Fibroblast of lung (primary cell): Measurements from ENCODE around the gene NMRAL1. TPM values are rescaled to one million over a fixed set of nuclear protein-coding genes. Genes with fewer than 3 reads are reported as not detected.

Experiments used
- DNase-seq, 2 donors: peaks; one replicate each; pipeline versions ENCODE4 v3.0.0 to v3.0.0-alpha.2; 2010; ENCODE audit warnings: low read depth in 2 of 2
- H2AFZ ChIP-seq: 2 replicates; pipeline ENCODE4 v1.5.1; 2012; ENCODE audit warnings: low read length, control low read depth, inconsistent platforms
- H3K27ac ChIP-seq: 2 replicates; pipeline ENCODE4 v1.5.1; 2011; ENCODE audit warnings: low read length, control low read depth; ENCODE audit not compliant: insufficient read depth
- H3K27me3 ChIP-seq: 2 replicates; pipeline ENCODE4 v1.5.1; 2011; ENCODE audit warnings: mild to moderate bottlenecking, low read length; ENCODE audit not compliant: control insufficient read depth, insufficient read depth
- H3K36me3 ChIP-seq: 2 replicates; pipeline ENCODE4 v1.5.1; 2011; ENCODE audit warnings: low read length; ENCODE audit not compliant: control insufficient read depth, insufficient read depth
- H3K4me1 ChIP-seq: 2 replicates; pipeline ENCODE4 v1.5.1; 2011; ENCODE audit warnings: low read length; ENCODE audit not compliant: control insufficient read depth, insufficient read depth; ENCODE audit errors: extremely low read depth
- H3K4me2 ChIP-seq: 2 replicates; pipeline ENCODE4 v1.5.1; 2011; ENCODE audit warnings: low read length, control low read depth; ENCODE audit not compliant: insufficient read depth; ENCODE audit errors: extremely low read depth
- H3K4me3 ChIP-seq, 4 experiments: fragments of 200-600 bp in 1 of 4; sonication (generic) in 1 of 4; replicated peaks in 1 of 4; 2 replicates each; pipeline ENCODE4 v1.5.1; 2011 to 2016; ENCODE audit warnings: low read length in 4 of 4, low read depth in 3 of 4, mild to moderate bottlenecking in 3 of 4, control low read depth in 2 of 4, inconsistent platforms in 1 of 4, mixed read lengths in 1 of 4; ENCODE audit not compliant: insufficient read depth in 1 of 4; ENCODE audit errors: control extremely low read depth in 1 of 4
- H3K79me2 ChIP-seq: 2 replicates; pipeline ENCODE4 v1.5.1; 2012; ENCODE audit warnings: mild to moderate bottlenecking, low read length, inconsistent platforms; ENCODE audit not compliant: control insufficient read depth, insufficient read depth
- H3K9ac ChIP-seq: 2 replicates; pipeline ENCODE4 v1.5.1; 2011; ENCODE audit warnings: mild to moderate bottlenecking, low read length, control low read depth; ENCODE audit not compliant: insufficient read depth
- H3K9me3 ChIP-seq: 2 replicates; pipeline ENCODE4 v1.5.1; 2012; ENCODE audit warnings: low read depth, low read length; ENCODE audit not compliant: control insufficient read depth, insufficient read depth
- H4K20me1 ChIP-seq: 2 replicates; pipeline ENCODE4 v1.5.1; 2011; ENCODE audit warnings: low read length; ENCODE audit not compliant: control insufficient read depth, insufficient read depth; ENCODE audit errors: extremely low read depth
- EZH2 ChIP-seq: IDR thresholded peaks from 2 replicates; pipeline ENCODE4 v1.5.1; 2012; ENCODE audit warnings: low read length, control low read depth, mild to moderate bottlenecking; ENCODE audit errors: missing control alignments
- polyA plus RNA-seq, 2 donors: library from polyadenylated mRNA; depleted of rRNA in 1 of 2; stranded (reverse) in 1 of 2; unstranded in 1 of 2; fragments of >200 nt; gene quantifications; 2 replicates each; pipeline ENCODE4 v1.2.1, GENCODE V29; 2011 to 2012; ENCODE audit warnings: missing spikeins in 1 of 2
- total RNA-seq: library from RNA; depleted of rRNA; stranded (reverse); fragments of >200 nt; gene quantifications from 2 replicates; pipeline ENCODE4 v1.2.1, GENCODE V29; 2014
- TF ChIP-seq, protein P1 (sequence below), 2 donors: IDR thresholded peaks in 1 of 2; conservative IDR thresholded peaks in 1 of 2; 1 replicate in 1 of 2; 2 replicates in 1 of 2; pipeline ENCODE4 v1.5.1; 2011 to 2012; ENCODE audit warnings: low read length in 2 of 2, control low read depth in 1 of 2, inconsistent platforms in 1 of 2, low read depth in 1 of 2, mild to moderate bottlenecking in 1 of 2

Gene NMRAL1
- total and polyA plus RNA-seq, 2 donors (not counting 1 experiment from before 2014, with no cell fraction given), result 33.6 to 73.5 TPM

- Histone ChIP-seq H3K79me2 (no peaks in the 10 kb centered on the region), H3K4me1 (peaks cover 10% of the 10 kb centered on the region), H3K4me3 (no peak overlapping the region), H3K4me2 (no peak overlapping the region), H3K9me3 (no peaks in the 10 kb centered on the region), H2AFZ (no peak overlapping the region), H3K27ac (no peak overlapping the region), H4K20me1 (no peaks in the 10 kb centered on the region), H3K36me3 (peaks cover 20% of the 10 kb centered on the region), H3K9ac (no peak overlapping the region), H3K27me3 (no peaks in the 10 kb centered on the region)
- TF ChIP-seq, protein P1, sequence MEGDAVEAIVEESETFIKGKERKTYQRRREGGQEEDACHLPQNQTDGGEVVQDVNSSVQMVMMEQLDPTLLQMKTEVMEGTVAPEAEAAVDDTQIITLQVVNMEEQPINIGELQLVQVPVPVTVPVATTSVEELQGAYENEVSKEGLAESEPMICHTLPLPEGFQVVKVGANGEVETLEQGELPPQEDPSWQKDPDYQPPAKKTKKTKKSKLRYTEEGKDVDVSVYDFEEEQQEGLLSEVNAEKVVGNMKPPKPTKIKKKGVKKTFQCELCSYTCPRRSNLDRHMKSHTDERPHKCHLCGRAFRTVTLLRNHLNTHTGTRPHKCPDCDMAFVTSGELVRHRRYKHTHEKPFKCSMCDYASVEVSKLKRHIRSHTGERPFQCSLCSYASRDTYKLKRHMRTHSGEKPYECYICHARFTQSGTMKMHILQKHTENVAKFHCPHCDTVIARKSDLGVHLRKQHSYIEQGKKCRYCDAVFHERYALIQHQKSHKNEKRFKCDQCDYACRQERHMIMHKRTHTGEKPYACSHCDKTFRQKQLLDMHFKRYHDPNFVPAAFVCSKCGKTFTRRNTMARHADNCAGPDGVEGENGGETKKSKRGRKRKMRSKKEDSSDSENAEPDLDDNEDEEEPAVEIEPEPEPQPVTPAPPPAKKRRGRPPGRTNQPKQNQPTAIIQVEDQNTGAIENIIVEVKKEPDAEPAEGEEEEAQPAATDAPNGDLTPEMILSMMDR (conservative IDR thresholded peaks at IDR 0.05 in 1 of 2, IDR thresholded peaks at IDR 0.05 in 1 of 2; ENCODE audit: low read depth in 1 of 2, low read length in 2 of 2), result no peak
- TF ChIP-seq EZH2, result no peak
- DNase-seq, result no peak
Measured at GRCh38 chr16:4460936-4461249, 13.5 kb downstream of the NMRAL1 start.

- no peaks in the 10 kb centered on the region for H3K27me3 ChIP-seq
- no peaks in the 10 kb centered on the region for H3K79me2 ChIP-seq
- peaks cover 18% of the 10 kb centered on the region for H3K36me3 ChIP-seq
Measured at GRCh38 chr16:4455951-4456350, 18.5 kb downstream of the NMRAL1 start.

DNA sequence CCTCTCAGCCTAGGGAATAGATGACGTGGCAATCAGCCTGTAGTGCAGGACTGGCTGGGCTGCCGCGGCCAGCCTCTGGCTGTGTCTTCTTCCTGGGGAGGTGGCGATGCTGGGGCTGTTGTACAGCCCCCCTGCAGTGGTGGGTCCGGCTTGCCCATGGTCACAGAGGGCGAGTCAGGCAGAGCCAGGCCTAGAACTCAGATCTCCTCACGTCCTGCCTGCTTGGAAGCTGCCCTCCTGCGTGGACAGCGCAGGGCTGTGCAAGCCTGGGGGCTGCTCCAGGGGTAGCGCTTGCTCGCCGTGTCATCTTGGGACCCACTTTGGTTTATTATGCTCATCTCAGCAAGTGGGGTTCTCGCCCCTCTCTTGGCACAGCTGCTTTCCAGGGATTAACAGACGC lies 19.3 kb downstream of the NMRAL1 start:
- no peak for DNase-seq
- TF ChIP-seq EZH2, result no peak
- TF ChIP-seq, protein P1 (conservative IDR thresholded peaks at IDR 0.05 in 1 of 2, IDR thresholded peaks at IDR 0.05 in 1 of 2; ENCODE audit: low read depth in 1 of 2, low read length in 2 of 2), result no peak

More at GRCh38 chr16:4455951-4456350, 18.5 kb downstream of the NMRAL1 start:
- Histone ChIP-seq H3K9ac (no peak overlapping the region), H3K4me1 (peaks cover 4% of the 10 kb centered on the region), H3K9me3 (no peaks in the 10 kb centered on the region), H3K27ac (no peak overlapping the region), H4K20me1 (no peaks in the 10 kb centered on the region), H3K4me2 (no peak overlapping the region), H2AFZ (no peak overlapping the region), H3K4me3 (no peak overlapping the region)
- TF ChIP-seq, protein P1 (conservative IDR thresholded peaks at IDR 0.05 in 1 of 2, IDR thresholded peaks at IDR 0.05 in 1 of 2; ENCODE audit: low read depth in 1 of 2, low read length in 2 of 2), result no peak
- no peak for TF ChIP-seq EZH2
- no peak for DNase-seq

More for the DNA sequence above, 19.3 kb downstream of the NMRAL1 start:
- Histone ChIP-seq H4K20me1 (no peaks in the 10 kb centered on the region), H3K9ac (no peak overlapping the region), H3K36me3 (peaks cover 22% of the 10 kb centered on the region), H3K4me1 (peaks cover 4% of the 10 kb centered on the region), H2AFZ (no peak overlapping the region), H3K9me3 (no peaks in the 10 kb centered on the region), H3K27me3 (no peaks in the 10 kb centered on the region), H3K4me3 (no peak overlapping the region), H3K4me2 (no peak overlapping the region), H3K79me2 (no peaks in the 10 kb centered on the region), H3K27ac (no peak overlapping the region)
